GM12892 (cell line): Measurements from ENCODE around the gene GEMIN8.

ENCODE experiments used
- POLR2A ChIP-seq: IDR thresholded peaks from 2 replicates; pipeline ENCODE4 v1.6.1; 2011; ENCODE audit warnings: low read depth, low read length, control low read depth
- POLR2AphosphoS5 ChIP-seq: IDR thresholded peaks from 2 replicates; pipeline ENCODE4 v1.6.1; 2011; ENCODE audit warnings: low read depth, low read length, control low read depth
- TAF1 ChIP-seq: IDR thresholded peaks from 2 replicates; pipeline ENCODE4 v1.6.1; 2011; ENCODE audit warnings: low read depth, mild to moderate bottlenecking, control low read depth, low read length, borderline replicate concordance

- TF ChIP-seq POLR2A (no peak), POLR2AphosphoS5 (no peak), TAF1 (no peak)
Measured at GRCh38 chrX:14017399-14017798, 12.3 kb downstream of the GEMIN8 start.
